CD4-positive, alpha-beta memory T cell (primary cell): Measurements from ENCODE around the gene TMPRSS3. TPM values are rescaled to one million over a fixed set of nuclear protein-coding genes. Genes with fewer than 3 reads are reported as not detected.

Source experiments
- CTCF ChIA-PET: fragments of 350-600 bp; sonication (Branson Sonifier 250); formaldehyde crosslinking; loops from one replicate; lab custom pipeline; 2021; ENCODE audit warnings: inconsistent platforms; ENCODE audit not compliant: partially characterized antibody; lab: Charles Lee
- POLR2A ChIA-PET: fragments of 350-600 bp; sonication (Branson Sonifier 250); formaldehyde crosslinking; loops from one replicate; lab custom pipeline; 2021; ENCODE audit not compliant: partially characterized antibody; lab: Charles Lee
- DNase-seq, 5 donors: peaks; one replicate each; pipeline versions ENCODE4 v3.0.0 to v3.0.0-alpha.2; 2020 to 2022; ENCODE audit warnings: mixed read lengths in 1 of 5
- H3K27ac ChIP-seq: one replicate; pipeline ENCODE4 v1.7.0; 2013; ENCODE audit warnings: low read depth, low read length
- H3K27me3 ChIP-seq: 2 replicates; pipeline ENCODE4 v1.7.0; 2013; ENCODE audit warnings: mild to moderate bottlenecking, low read length, moderate library complexity; ENCODE audit not compliant: insufficient read depth
- H3K36me3 ChIP-seq: 2 replicates; pipeline ENCODE4 v1.7.0; 2013; ENCODE audit warnings: mild to moderate bottlenecking, low read length, moderate library complexity; ENCODE audit not compliant: insufficient read depth
- H3K4me1 ChIP-seq: 2 replicates; pipeline ENCODE4 v1.7.0; 2013; ENCODE audit warnings: mild to moderate bottlenecking, low read length, moderate library complexity; ENCODE audit not compliant: insufficient read depth
- H3K4me3 ChIP-seq, 2 donors: one replicate each; pipeline ENCODE4 v1.7.0; 2013; ENCODE audit warnings: low read length in 2 of 2, mild to moderate bottlenecking in 1 of 2
- H3K9me3 ChIP-seq, 2 donors: one replicate each; pipeline ENCODE4 v1.7.0; 2013; ENCODE audit warnings: low read length in 2 of 2, control low read depth in 1 of 2; ENCODE audit not compliant: control insufficient read depth in 1 of 2
- H3K27ac Mint-ChIP-seq, 7 donors: one replicate each; pipeline ENCODE4 v1.8.0; 2020 to 2021; ENCODE audit warnings: mixed read lengths in 7 of 7, mild to moderate bottlenecking in 6 of 7, inconsistent platforms in 3 of 7, moderate library complexity in 3 of 7
- H3K27me3 Mint-ChIP-seq, 2 donors: one replicate each; pipeline ENCODE4 v1.8.0; 2020 to 2021; ENCODE audit warnings: mixed read lengths in 2 of 2
- H3K36me3 Mint-ChIP-seq, 2 donors: one replicate each; pipeline ENCODE4 v1.8.0; 2020 to 2021; ENCODE audit warnings: mixed read lengths in 2 of 2, inconsistent platforms in 1 of 2, mild to moderate bottlenecking in 1 of 2
- H3K4me1 Mint-ChIP-seq, 4 donors: one replicate each; pipeline ENCODE4 v1.8.0; 2020 to 2021; ENCODE audit warnings: mixed read lengths in 4 of 4, mild to moderate bottlenecking in 1 of 4
- H3K4me3 Mint-ChIP-seq, 8 donors: one replicate each; pipeline ENCODE4 v1.8.0; 2020 to 2021; ENCODE audit warnings: mixed read lengths in 8 of 8, mild to moderate bottlenecking in 7 of 8, moderate library complexity in 6 of 8, inconsistent platforms in 3 of 8
- H3K9me3 Mint-ChIP-seq, 8 donors: one replicate each; pipeline ENCODE4 v1.8.0; 2020 to 2021; ENCODE audit warnings: mixed read lengths in 8 of 8, mild to moderate bottlenecking in 5 of 8, inconsistent platforms in 3 of 8, moderate library complexity in 1 of 8
- intact Hi-C: fragments of 100-400 bp; cut with micrococcal nuclease; formaldehyde crosslinking; loops from one replicate; pipeline ENCODE4 v1.15.1; 2023
- polyA plus RNA-seq, 2 donors: library from polyadenylated mRNA; unstranded; fragments of 300-500 nt; fragmentation: Illumina TruSeq; gene quantifications; one replicate each; pipeline ENCODE4 v1.2.3, GENCODE V29; 2021
- total RNA-seq, 2 experiments: library from RNA; stranded (reverse); gene quantifications; one replicate each; pipeline ENCODE4 v1.2.3, GENCODE V29; 2021

The TMPRSS3 gene
- total and polyA plus RNA-seq, 4 experiments from 2014 or later: 1.8 to 4.5 (median 3.7) TPM

DNA sequence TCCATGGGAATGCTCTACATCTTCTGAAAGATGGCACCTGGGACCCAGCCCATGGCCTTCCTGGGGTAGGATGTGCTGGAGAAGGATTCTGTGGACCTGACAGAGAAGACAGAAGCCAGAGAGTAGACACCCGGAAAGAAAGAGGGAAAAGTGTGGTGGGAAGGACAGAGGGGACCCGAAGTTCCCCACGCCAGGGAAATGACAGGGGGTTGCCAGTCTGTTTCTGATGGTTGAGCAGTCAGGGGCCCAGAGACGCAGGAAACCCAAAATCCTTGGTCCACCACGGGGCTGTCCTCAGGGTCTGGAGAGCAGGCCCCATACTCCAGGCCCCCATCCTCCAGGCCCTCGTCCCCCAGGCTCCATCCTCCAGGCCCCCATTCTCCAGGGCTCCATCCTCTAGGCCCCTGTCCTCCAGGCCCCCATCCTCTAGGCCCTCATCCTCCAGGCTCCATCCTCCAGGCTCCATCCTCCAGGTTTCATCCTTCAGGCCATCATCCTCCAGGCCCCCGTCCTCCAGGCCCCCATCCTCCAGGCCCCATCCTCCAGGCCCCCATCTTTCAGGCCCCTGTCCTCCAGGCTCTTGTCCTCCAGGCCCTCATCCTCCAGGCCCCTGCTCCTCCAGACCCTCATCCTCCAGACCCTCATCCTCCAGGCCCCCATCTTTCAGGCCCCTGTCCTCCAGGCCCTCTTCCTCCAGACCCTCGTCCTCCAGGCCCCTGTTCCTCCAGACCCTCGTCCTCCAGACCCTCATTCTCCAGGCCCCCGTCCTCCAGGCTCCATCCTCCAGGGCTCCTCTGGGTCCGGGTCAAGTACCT lies 44.0 kb downstream of the TMPRSS3 start:
- no peak overlapping the region for H3K27ac Mint-ChIP-seq

DNA sequence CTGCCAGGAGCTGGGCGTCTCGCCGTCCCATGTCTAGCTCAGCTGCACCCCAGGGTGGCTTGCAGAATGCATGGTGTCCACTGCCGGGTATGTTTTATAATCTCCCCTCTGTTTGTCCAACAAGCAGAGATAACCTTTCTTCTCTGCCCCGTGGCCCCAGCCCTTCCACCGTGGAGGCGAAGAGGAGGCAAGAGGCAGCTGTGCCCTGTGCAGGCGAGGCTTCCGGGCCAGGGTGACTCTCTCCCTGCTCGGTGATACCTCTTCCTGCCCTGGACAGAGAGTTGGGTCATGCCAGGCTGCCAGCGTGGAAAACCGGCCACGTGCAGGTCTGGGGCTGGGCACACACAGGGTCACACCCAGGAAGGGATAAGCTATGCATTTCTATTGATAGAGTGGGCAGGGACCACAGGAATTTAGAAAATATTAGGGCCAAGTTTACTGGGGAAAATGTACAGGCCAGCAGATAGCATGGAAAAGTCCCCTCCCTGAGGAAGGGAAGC lies 44.9 kb downstream of the TMPRSS3 start, which contains the start of gene TFF2:
TSS of gene TFF2 (minus strand) at position 68 of the 500 bp plus-strand sequence. CDS start at position 31, 37 bp downstream.
- intact Hi-C loops: no loop called here
- Histone ChIP-seq H3K9me3 (no peaks in the 10 kb centered on the region), H3K36me3 (no peaks in the 10 kb centered on the region), H3K4me1 (no peaks in the 10 kb centered on the region), H3K27ac (no peak within 1 kb of the TSS), H3K4me3 (no peak within 1 kb of the TSS), H3K27me3 (no peaks in the 10 kb centered on the region)
- Mint-ChIP-seq H3K27me3 (peaks cover 3 to 5% of the 10 kb centered on the region in 2 donors), H3K4me3 (no peak within 1 kb of the TSS), H3K27ac (no peak within 1 kb of the TSS), H3K4me1 (no peaks in the 10 kb centered on the region), H3K36me3 (peaks cover 3 to 8% of the 10 kb centered on the region in 2 donors), H3K9me3 (peaks cover 2 to 24% (median 16%) of the 10 kb centered on the region in 8 donors)
- ChIA-PET CTCF (no interaction called here), POLR2A (no interaction called here)
- DNase-seq: no peak

More for the DNA sequence above, 44.0 kb downstream of the TMPRSS3 start:
- ChIA-PET POLR2A (no interaction called here), CTCF (no interaction called here)
- Mint-ChIP-seq H3K4me1 (no peaks in the 10 kb centered on the region), H3K9me3 (peaks cover 2 to 28% (median 17%) of the 10 kb centered on the region in 8 donors), H3K4me3 (no peak overlapping the region), H3K36me3 (peaks cover 3 to 8% of the 10 kb centered on the region in 2 donors), H3K27me3 (peaks cover 3 to 5% of the 10 kb centered on the region in 2 donors)
- intact Hi-C loops: no loop called here
- H3K27me3 ChIP-seq: no peaks in the 10 kb centered on the region
- no peaks in the 10 kb centered on the region for H3K9me3 ChIP-seq
- H3K36me3 ChIP-seq: no peaks in the 10 kb centered on the region
- no peaks in the 10 kb centered on the region for H3K4me1 ChIP-seq
- no peak for DNase-seq
- no peak overlapping the region for H3K27ac ChIP-seq
- H3K4me3 ChIP-seq: no peak overlapping the region

DNA sequence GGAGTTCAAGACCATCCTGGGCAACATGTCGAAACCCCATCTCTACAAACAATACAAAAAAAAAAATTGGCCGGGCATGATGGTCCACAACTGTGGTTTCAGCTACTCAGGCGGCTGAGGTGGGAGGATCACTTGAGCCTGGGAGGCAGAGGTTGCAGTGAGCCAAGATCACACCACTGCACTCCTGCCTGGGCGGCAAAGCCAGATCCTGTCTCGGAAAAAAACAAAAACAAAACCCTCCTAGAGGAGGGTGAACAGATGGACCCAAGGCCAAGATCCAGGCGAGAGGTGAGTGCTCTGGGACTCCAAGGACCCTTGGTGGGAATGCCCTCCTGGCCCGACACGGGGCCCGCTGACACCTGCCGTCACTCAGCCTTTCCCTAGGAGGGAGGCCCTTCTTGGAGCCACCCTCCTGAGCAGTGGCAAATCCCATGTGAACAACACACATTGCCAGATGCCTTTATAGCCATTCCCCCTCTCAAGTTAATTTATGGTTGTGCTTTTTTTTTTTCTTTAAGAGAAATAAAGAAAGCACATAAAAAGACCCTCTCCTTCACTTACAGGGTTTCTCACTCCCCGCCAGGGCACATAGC lies 45.4 kb downstream of the TMPRSS3 start:
- Mint-ChIP-seq H3K4me3 (no peak overlapping the region), H3K9me3 (peaks cover under 1 to 18% (median 12%) of the 10 kb centered on the region in 8 donors), H3K27ac (no peak overlapping the region), H3K4me1 (no peaks in the 10 kb centered on the region), H3K36me3 (peaks cover 3% of the 10 kb centered on the region in 2 donors), H3K27me3 (peaks cover 3 to 5% of the 10 kb centered on the region in 2 donors)
- H3K27me3 ChIP-seq: no peaks in the 10 kb centered on the region
- DNase-seq: no peak
- CTCF ChIA-PET: no interaction called here
- intact Hi-C loops: no loop called here
- H3K27ac ChIP-seq: no peak overlapping the region
- H3K4me3 ChIP-seq: no peak overlapping the region
- POLR2A ChIA-PET: no interaction called here
- no peaks in the 10 kb centered on the region for H3K36me3 ChIP-seq
- no peaks in the 10 kb centered on the region for H3K4me1 ChIP-seq
- H3K9me3 ChIP-seq: no peaks in the 10 kb centered on the region

DNA sequence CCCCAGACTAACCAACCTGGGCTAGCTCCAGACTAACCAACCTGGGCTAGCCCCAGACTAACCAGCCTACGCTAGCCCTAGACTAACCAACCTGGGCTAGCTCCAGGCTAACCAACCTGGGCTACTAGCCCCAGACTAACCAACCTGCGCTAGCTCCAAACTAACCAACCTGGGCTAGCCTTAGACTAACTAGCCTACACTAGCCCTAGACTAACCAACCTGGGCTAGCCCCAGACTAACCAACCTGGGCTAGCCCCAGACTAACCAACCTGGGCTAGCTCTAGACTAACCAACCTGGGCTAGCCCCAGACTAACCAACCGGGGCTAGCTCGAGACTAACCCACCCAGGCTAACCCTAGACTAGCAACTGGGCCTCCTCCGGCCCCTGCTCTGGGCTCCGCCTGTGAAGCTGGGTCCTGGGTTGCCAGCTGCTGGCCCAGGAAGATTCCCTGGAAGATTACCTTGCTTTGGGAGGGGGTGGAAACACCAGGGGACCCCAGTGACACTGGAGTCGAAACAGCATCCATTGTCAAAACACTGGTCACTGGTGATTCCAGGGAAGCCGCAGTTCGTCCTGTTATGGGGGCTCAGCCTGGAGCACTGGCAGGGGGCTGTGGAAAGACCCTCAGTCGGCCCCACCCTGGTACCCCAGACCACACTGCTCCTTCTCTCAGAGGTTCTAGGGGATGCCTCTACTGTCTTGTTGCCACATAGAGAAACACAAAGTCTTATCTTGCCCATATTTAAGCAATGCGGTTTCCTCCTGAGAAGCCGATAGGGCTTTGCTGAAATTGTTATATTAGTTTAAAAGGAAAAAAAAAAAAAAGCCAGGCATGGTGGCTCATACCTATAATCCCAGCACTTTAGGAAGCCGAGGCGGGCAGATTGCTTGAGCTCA lies 46.2 kb downstream of the TMPRSS3 start:
- ChIA-PET CTCF (interaction anchor here (1.0 kb wide), 1 partner anchor 12 kb away, joined by 5 read pairs; no protein-coding TSS in a partner anchor), POLR2A (interaction anchor here (1.4 kb wide), 1 partner anchor 55 kb away, joined by 5 read pairs; no protein-coding TSS in a partner anchor)
- Histone ChIP-seq H3K27ac (no peak overlapping the region), H3K4me1 (no peaks in the 10 kb centered on the region), H3K9me3 (no peaks in the 10 kb centered on the region), H3K4me3 (no peak overlapping the region), H3K36me3 (no peaks in the 10 kb centered on the region), H3K27me3 (no peaks in the 10 kb centered on the region)
- intact Hi-C loops: no loop called here
- no peak overlapping the region for H3K4me3 Mint-ChIP-seq
- no peak for DNase-seq
- H3K9me3 Mint-ChIP-seq: peaks cover 0 to 11% (median 6%) of the 10 kb centered on the region in 8 donors
- H3K27me3 Mint-ChIP-seq: peaks cover 3 to 5% of the 10 kb centered on the region in 2 donors
- H3K36me3 Mint-ChIP-seq: peaks cover 3% of the 10 kb centered on the region in 2 donors
- H3K27ac Mint-ChIP-seq: no peak overlapping the region
- H3K4me1 Mint-ChIP-seq: no peaks in the 10 kb centered on the region

DNA sequence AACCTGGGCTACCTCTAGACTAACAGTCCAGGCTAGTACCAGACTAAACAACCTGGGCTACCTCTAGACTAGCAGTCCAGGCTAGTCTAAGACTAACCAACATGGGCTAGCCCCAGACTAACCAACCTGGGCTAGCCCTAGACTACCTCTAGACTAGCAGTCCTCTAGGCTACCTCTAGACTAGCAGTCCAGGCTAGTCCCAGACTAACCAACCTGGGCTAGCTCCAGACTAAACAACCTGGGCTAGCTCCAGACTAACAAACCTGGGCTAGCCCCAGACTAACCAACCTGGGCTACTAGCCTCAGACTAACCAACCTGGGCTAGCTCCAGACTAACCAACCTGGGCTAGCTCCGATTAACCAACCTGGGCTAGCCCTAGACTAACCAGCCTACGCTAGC lies 47.1 kb downstream of the TMPRSS3 start:
- Histone ChIP-seq H3K27ac (no peak overlapping the region), H3K36me3 (no peaks in the 10 kb centered on the region), H3K9me3 (no peaks in the 10 kb centered on the region), H3K4me1 (no peaks in the 10 kb centered on the region), H3K4me3 (no peak overlapping the region), H3K27me3 (no peaks in the 10 kb centered on the region)
- DNase-seq: no peak
- Mint-ChIP-seq H3K4me3 (no peak overlapping the region), H3K27me3 (peaks cover 3 to 5% of the 10 kb centered on the region in 2 donors), H3K4me1 (no peaks in the 10 kb centered on the region), H3K36me3 (no peaks in the 10 kb centered on the region), H3K27ac (no peak overlapping the region), H3K9me3 (peaks cover 0 to 5% (median under 1%) of the 10 kb centered on the region in 8 donors)
- intact Hi-C loops: no loop called here
- POLR2A ChIA-PET: interaction anchor here (1.4 kb wide), 1 partner anchor 56 kb away, joined by 5 read pairs; no protein-coding TSS in a partner anchor
- CTCF ChIA-PET: interaction anchor here (1.0 kb wide), 1 partner anchor 11 kb away, joined by 5 read pairs; no protein-coding TSS in a partner anchor

DNA sequence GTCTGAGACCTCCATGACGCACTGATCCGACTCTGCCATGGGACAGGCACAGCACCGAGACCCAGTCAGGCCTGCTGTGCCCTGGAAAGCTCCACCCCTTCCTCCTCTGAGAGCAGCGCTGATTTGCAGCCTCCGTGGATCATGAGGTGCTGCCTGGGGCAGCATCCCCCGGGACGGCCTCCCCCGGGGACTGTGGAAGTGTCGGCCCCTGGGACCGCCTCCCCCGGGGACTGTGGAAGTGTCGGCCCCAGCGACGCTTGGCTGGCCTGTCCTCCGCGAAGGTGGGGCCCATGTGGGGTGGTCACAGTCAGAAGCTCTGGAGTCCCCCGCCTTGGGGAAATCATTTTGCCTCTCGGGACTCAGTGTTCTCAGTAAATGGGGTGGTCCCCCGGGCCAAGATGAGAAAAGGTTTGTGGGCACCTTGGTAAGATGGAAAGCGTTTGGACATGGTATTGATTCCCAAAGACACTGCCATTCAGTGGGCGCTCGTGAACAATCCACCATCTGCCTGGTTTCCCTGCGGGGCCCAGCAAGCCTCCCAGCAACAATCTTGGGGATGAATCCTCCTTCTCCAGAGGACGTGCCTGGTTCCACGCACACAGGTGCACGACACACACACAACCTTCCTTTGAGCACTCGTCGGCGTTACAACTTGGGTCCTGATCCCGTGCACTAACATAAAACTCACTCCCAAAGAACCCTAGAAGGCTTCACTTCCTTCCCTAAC lies 48.1 kb downstream of the TMPRSS3 start:
- H3K27ac Mint-ChIP-seq: no peak overlapping the region
- H3K4me3 ChIP-seq: no peak overlapping the region
- H3K27me3 Mint-ChIP-seq: peaks cover 0 to 2% of the 10 kb centered on the region in 2 donors
- POLR2A ChIA-PET: no interaction called here
- no peaks in the 10 kb centered on the region for H3K4me1 ChIP-seq
- H3K27ac ChIP-seq: no peak overlapping the region
- H3K4me3 Mint-ChIP-seq: no peak overlapping the region
- DNase-seq: no peak
- H3K9me3 Mint-ChIP-seq: peaks cover 0 to 3% (median 0%) of the 10 kb centered on the region in 8 donors
- intact Hi-C loops: no loop called here
- no peaks in the 10 kb centered on the region for H3K27me3 ChIP-seq
- no peaks in the 10 kb centered on the region for H3K4me1 Mint-ChIP-seq
- no peaks in the 10 kb centered on the region for H3K36me3 Mint-ChIP-seq
- H3K9me3 ChIP-seq: no peaks in the 10 kb centered on the region
- no peaks in the 10 kb centered on the region for H3K36me3 ChIP-seq
- CTCF ChIA-PET: no interaction called here
